Kidney capillary endothelial cell (primary cell): ENCODE data around the gene SLC9A6.

Experiments
- DNase-seq: peaks from one replicate; pipeline ENCODE4 v3.0.0-alpha.2; 2018; ENCODE audit warnings: low spot score

Gene SLC9A6

GRCh38 chrX:135985157-135985972, at the start of gene SLC9A6:
Gene SLC9A6 (plus strand): TSS chrX:135985435. CDS start chrX:135985659, 224 bp downstream.
- DNase-seq, result no peak

- DNase-seq, result no peak
Measured at GRCh38 chrX:135944486-135944885, 40.7 kb upstream of the SLC9A6 start.

- no peak for DNase-seq
Measured at GRCh38 chrX:135951291-135951690, 33.9 kb upstream of the SLC9A6 start.

- no peak for DNase-seq
Measured at GRCh38 chrX:135973025-135973547, 12.1 kb upstream of the SLC9A6 start.

GRCh38 chrX:135973548-135974278, 11.5 kb upstream of the SLC9A6 start, which contains the start of gene MMGT1:
Gene MMGT1 (minus strand): TSS chrX:135973988. CDS start chrX:135973675, 313 bp downstream.
- DNase-seq, result peak; percentile 44

GRCh38 chrX:135974279-135974856, 10.9 kb upstream of the SLC9A6 start:
- DNase-seq, result no peak

GRCh38 chrX:135975421-135975820, 9.8 kb upstream of the SLC9A6 start:
- DNase-seq, result no peak

GRCh38 chrX:135977611-135978010, 7.6 kb upstream of the SLC9A6 start:
- DNase-seq, result no peak

- DNase-seq, result no peak
Measured at GRCh38 chrX:135981010-135981409, 4.2 kb upstream of the SLC9A6 start.

- DNase-seq, result no peak
Measured at GRCh38 chrX:135981668-135982067, 3.6 kb upstream of the SLC9A6 start.

- no peak for DNase-seq
Measured at GRCh38 chrX:135982860-135983259, 2.4 kb upstream of the SLC9A6 start.

GRCh38 chrX:135984256-135984655, 979 bp upstream of the SLC9A6 start:
- no peak for DNase-seq

GRCh38 chrX:135984791-135985156, 461 bp upstream of the SLC9A6 start:
- no peak for DNase-seq

GRCh38 chrX:135985973-135986310, 707 bp downstream of the SLC9A6 start:
- no peak for DNase-seq

- DNase-seq, result no peak
Measured at GRCh38 chrX:135988245-135988644, 3.0 kb downstream of the SLC9A6 start.

GRCh38 chrX:136015016-136015415, 29.8 kb downstream of the SLC9A6 start:
- DNase-seq, result no peak

- DNase-seq, result no peak
Measured at GRCh38 chrX:136016881-136017280, 31.6 kb downstream of the SLC9A6 start.

GRCh38 chrX:136019226-136019625, 34.0 kb downstream of the SLC9A6 start:
- no peak for DNase-seq

- no peak for DNase-seq
Measured at GRCh38 chrX:136021160-136021559, 35.9 kb downstream of the SLC9A6 start.

- DNase-seq, result peak; percentile 34
Measured at GRCh38 chrX:136021903-136022302, 36.7 kb downstream of the SLC9A6 start.

GRCh38 chrX:136025091-136025490, 39.9 kb downstream of the SLC9A6 start:
- no peak for DNase-seq

- peak; percentile 59 for DNase-seq
Measured at GRCh38 chrX:136028383-136028984, 43.2 kb downstream of the SLC9A6 start.
